Activated CD4-positive, CD25-positive, alpha-beta regulatory T cell treated with anti-CD3 and anti-CD28 coated beads, Interleukin-2, amount 50 U/mL, for 16 hours (primary cell): Measurements from ENCODE around the gene CDC42SE1.

ENCODE experiments used
- DNase-seq: peaks from one replicate; pipeline ENCODE4 v3.0.0-alpha.2; 2020; ENCODE audit warnings: low read depth, low spot score

CDC42SE1 gene

GRCh38 chr1:151054971-151055547 lies 4.4 kb downstream of the CDC42SE1 start:
- DNase-seq, result no peak

- DNase-seq, result no peak
These were observed 7.9 kb downstream of the CDC42SE1 start for GRCh38 chr1:151051356-151052009.

- no peak for DNase-seq
These were observed 9.3 kb downstream of the CDC42SE1 start for GRCh38 chr1:151050051-151050688.

- DNase-seq, result no peak
These were observed 10.0 kb downstream of the CDC42SE1 start for GRCh38 chr1:151049458-151049857.

- DNase-seq, result no peak
These were observed 10.8 kb downstream of the CDC42SE1 start for GRCh38 chr1:151048645-151049032.

- DNase-seq, result no peak
These were observed 11.3 kb downstream of the CDC42SE1 start for GRCh38 chr1:151047925-151048644.

- DNase-seq, result peak; percentile 31
These were observed 11.9 kb downstream of the CDC42SE1 start, which contains the start of gene C1orf56 for GRCh38 chr1:151047591-151047924. Gene C1orf56 (plus strand): TSS chr1:151047751. CDS start chr1:151047848, 97 bp downstream.

- no peak for DNase-seq
These were observed 16.3 kb downstream of the CDC42SE1 start for GRCh38 chr1:151043163-151043562.

GRCh38 chr1:151039521-151039920 lies 19.9 kb downstream of the CDC42SE1 start:
- no peak for DNase-seq

GRCh38 chr1:151037032-151037431 lies 22.4 kb downstream of the CDC42SE1 start:
- DNase-seq, result no peak

- no peak for DNase-seq
These were observed 23.1 kb downstream of the CDC42SE1 start, which contains the start of gene BNIPL for GRCh38 chr1:151036356-151036755. Gene BNIPL (plus strand): TSS chr1:151036586. CDS start chr1:151036726, 140 bp downstream.

- DNase-seq, result no peak
These were observed 24.3 kb downstream of the CDC42SE1 start for GRCh38 chr1:151035167-151035566.

GRCh38 chr1:151032164-151032563 lies 27.3 kb downstream of the CDC42SE1 start:
- no peak for DNase-seq

GRCh38 chr1:151026460-151026859 lies 33.0 kb downstream of the CDC42SE1 start:
- no peak for DNase-seq

- peak; percentile 63 for DNase-seq
These were observed 34.8 kb downstream of the CDC42SE1 start for GRCh38 chr1:151024540-151025146.

- no peak for DNase-seq
These were observed 45.9 kb downstream of the CDC42SE1 start for GRCh38 chr1:151013518-151013917.

GRCh38 chr1:151012684-151013471 lies 46.5 kb downstream of the CDC42SE1 start:
- DNase-seq, result no peak

- no peak for DNase-seq
These were observed 48.1 kb downstream of the CDC42SE1 start for GRCh38 chr1:151011154-151011850.

GRCh38 chr1:151010346-151010726 lies 49.1 kb downstream of the CDC42SE1 start:
- DNase-seq, result no peak

GRCh38 chr1:151009674-151010345 lies 49.6 kb downstream of the CDC42SE1 start:
- no peak for DNase-seq
